OCI-LY7 (cell line): ENCODE data around the gene GNLY. TPM values are rescaled to one million over a fixed set of nuclear protein-coding genes. Genes with fewer than 3 reads are reported as not detected.
A peak's percentile ranks its signal among the peaks of the same experiment; 100 is the strongest.

ENCODE experiments used
- BruUV-seq: library from RNA; stranded (reverse); fragments of 400-500 nt; replicated peaks from 2 replicates; lab custom pipeline; 2021; lab: Mats Ljungman, UMichigan
- CTCF ChIA-PET: fragments of 300-600 bp; sonication (Branson Sonifier 250); formaldehyde crosslinking; loops from one replicate; lab custom pipeline; 2022; ENCODE audit warnings: antibody characterized with exemption; ENCODE audit not compliant: unreplicated experiment; lab: Charles Lee
- POLR2A ChIA-PET: fragments of 300-600 bp; sonication (Branson Sonifier 250); formaldehyde crosslinking; loops from one replicate; lab custom pipeline; 2022; ENCODE audit warnings: antibody characterized with exemption; lab: Charles Lee
- DNase-seq: peaks from one replicate; pipeline ENCODE4 v3.0.0-alpha.2; 2015; ENCODE audit warnings: low spot score
- H2AFZ ChIP-seq: fragments of 200-600 bp; sonication (generic), shearing (Covaris generic); 2 replicates; pipeline ENCODE4 v1.6.1; 2014; ENCODE audit warnings: mild to moderate bottlenecking, antibody characterized with exemption, low read length, moderate library complexity
- H3K27ac ChIP-seq: fragments of 200-600 bp; sonication (generic); 2 replicates; pipeline ENCODE4 v1.5.1; 2014; ENCODE audit warnings: mixed run types, low read depth, mild to moderate bottlenecking, moderate library complexity, low read length, inconsistent platforms; ENCODE audit not compliant: poor library complexity, severe bottlenecking
- H3K36me3 ChIP-seq: fragments of 200-600 bp; sonication (generic); 2 replicates; pipeline ENCODE4 v1.6.1; 2014; ENCODE audit warnings: mild to moderate bottlenecking, antibody characterized with exemption, low read length, moderate library complexity, mixed read lengths; ENCODE audit not compliant: insufficient read depth
- H3K4me1 ChIP-seq: fragments of 200-600 bp; sonication (generic); 2 replicates; pipeline ENCODE4 v1.5.1; 2014; ENCODE audit warnings: mild to moderate bottlenecking, low read length; ENCODE audit not compliant: insufficient read depth, poor library complexity, severe bottlenecking
- H3K4me2 ChIP-seq: fragments of 200-600 bp; sonication (generic); 2 replicates; pipeline ENCODE4 v1.6.1; 2014; ENCODE audit warnings: mild to moderate bottlenecking, low read length
- H3K4me3 ChIP-seq: fragments of 200-600 bp; sonication (generic); 2 replicates; pipeline ENCODE4 v1.5.1; 2014; ENCODE audit warnings: mild to moderate bottlenecking, low read depth, low read length; ENCODE audit not compliant: poor library complexity, severe bottlenecking
- H3K79me2 ChIP-seq: fragments of 200-600 bp; sonication (generic); 2 replicates; pipeline ENCODE4 v1.6.1; 2016; ENCODE audit warnings: low read depth, mild to moderate bottlenecking, low read length, moderate library complexity, mixed read lengths; ENCODE audit not compliant: insufficient read depth
- H3K9me2 ChIP-seq: fragments of 200-600 bp; sonication (generic); 2 replicates; pipeline ENCODE4 v1.6.1; 2016; ENCODE audit warnings: mild to moderate bottlenecking, low read length, mixed read lengths; ENCODE audit not compliant: insufficient read depth
- H3K9me3 ChIP-seq: fragments of 200-600 bp; sonication (generic); 2 replicates; pipeline ENCODE4 v1.6.1; 2014; ENCODE audit warnings: mild to moderate bottlenecking, mixed run types, low read length, mixed read lengths
- H4K20me1 ChIP-seq: fragments of 200-600 bp; sonication (generic); 2 replicates; pipeline ENCODE4 v1.6.1; 2014; ENCODE audit warnings: mild to moderate bottlenecking, antibody characterized with exemption, low read length, moderate library complexity, mixed read lengths; ENCODE audit not compliant: insufficient read depth
- CTCF ChIP-seq: fragments of 200-600 bp; sonication (generic); conservative IDR thresholded peaks from 2 replicates; pipeline ENCODE4 v1.5.1; 2014; ENCODE audit warnings: mild to moderate bottlenecking, antibody characterized with exemption, low read length, moderate library complexity, mixed read lengths
- EZH2phosphoT487 ChIP-seq: fragments of 200-600 bp; sonication (generic); IDR thresholded peaks from 2 replicates; pipeline ENCODE4 v1.6.1; 2018; ENCODE audit warnings: low read depth, borderline replicate concordance, mild to moderate bottlenecking, mixed run types, antibody characterized with exemption, low read length, moderate library complexity, mixed read lengths
- intact Hi-C: fragments of 100-400 bp; cut with micrococcal nuclease; formaldehyde crosslinking; loops from one replicate; pipeline ENCODE4 v1.10.0; 2022; ENCODE audit not compliant: unreplicated experiment
- total RNA-seq, 2 experiments: library from RNA; depleted of rRNA in 1 of 2; stranded (reverse); fragments of >200 nt in 1 of 2; shearing (Covaris generic) in 1 of 2; gene quantifications; 2 replicates each; pipeline ENCODE4 v1.2.3, GENCODE V29; 2014 to 2022

Gene GNLY
- total RNA-seq, 2 experiments from 2014 or later, result not detected

- ChIA-PET CTCF (no interaction called here), POLR2A (interaction anchor here (0.5 kb wide), 1 partner anchor 41 kb away, joined by 3 read pairs; no protein-coding TSS in a partner anchor)
- TF ChIP-seq EZH2phosphoT487, result no peak
- no peak for TF ChIP-seq CTCF
- H3K4me3 ChIP-seq, result no peak within 1 kb of the TSS
- DNase-seq, result no peak
- no peaks in the 10 kb centered on the region for H3K9me2 ChIP-seq
- H3K36me3 ChIP-seq, result no peaks in the 10 kb centered on the region
- H3K4me2 ChIP-seq, result no peak within 1 kb of the TSS
- BruUV-seq, result no TSS peak
- H3K4me1 ChIP-seq, result peaks cover 4% of the 10 kb centered on the region
- H3K9me3 ChIP-seq, result no peaks in the 10 kb centered on the region
- H3K27ac ChIP-seq, result no peak within 1 kb of the TSS
- H4K20me1 ChIP-seq, result no peaks in the 10 kb centered on the region
- intact Hi-C loops, result no loop called here
- H2AFZ ChIP-seq, result no peak within 1 kb of the TSS
- H3K79me2 ChIP-seq, result no peaks in the 10 kb centered on the region
Observed at GRCh38 chr2:85668009-85668856, 25.9 kb upstream of the GNLY start, which contains the start of gene SFTPB. Gene SFTPB, minus strand, starts transcription at chr2:85668199. Its CDS starts 16 bp downstream, at chr2:85668183.

GRCh38 chr2:85668857-85669142, 25.4 kb upstream of the GNLY start:
- DNase-seq, result no peak
- H2AFZ ChIP-seq, result no peak overlapping the region
- no peak overlapping the region for H3K27ac ChIP-seq
- no peaks in the 10 kb centered on the region for H3K9me3 ChIP-seq
- ChIA-PET CTCF (no interaction called here), POLR2A (interaction anchor here (0.5 kb wide), 1 partner anchor 41 kb away, joined by 3 read pairs; no protein-coding TSS in a partner anchor)
- no peak overlapping the region for H3K4me2 ChIP-seq
- no peaks in the 10 kb centered on the region for H3K36me3 ChIP-seq
- no peaks in the 10 kb centered on the region for H3K79me2 ChIP-seq
- H3K4me3 ChIP-seq, result no peak overlapping the region
- BruUV-seq, result no TSS peak
- intact Hi-C loops, result no loop called here
- no peaks in the 10 kb centered on the region for H4K20me1 ChIP-seq
- H3K4me1 ChIP-seq, result peaks cover 4% of the 10 kb centered on the region
- TF ChIP-seq CTCF (no peak), EZH2phosphoT487 (no peak)
- H3K9me2 ChIP-seq, result no peaks in the 10 kb centered on the region

- CTCF ChIA-PET, result interaction anchor here (0.5 kb wide), 1 partner anchor 232 kb away, joined by 5 read pairs; no protein-coding TSS in a partner anchor
- peak; percentile 11 for DNase-seq
Observed at GRCh38 chr2:85669549-85669948, 24.6 kb upstream of the GNLY start.

More at GRCh38 chr2:85669549-85669948, 24.6 kb upstream of the GNLY start:
- Histone ChIP-seq H3K79me2 (no peaks in the 10 kb centered on the region), H3K9me2 (no peaks in the 10 kb centered on the region), H3K4me2 (no peak overlapping the region), H4K20me1 (no peaks in the 10 kb centered on the region), H3K27ac (no peak overlapping the region), H2AFZ (no peak overlapping the region), H3K9me3 (no peaks in the 10 kb centered on the region), H3K4me1 (peaks cover 4% of the 10 kb centered on the region), H3K36me3 (no peaks in the 10 kb centered on the region), H3K4me3 (no peak overlapping the region)
- intact Hi-C loops, result no loop called here
- POLR2A ChIA-PET, result interaction anchor here (0.7 kb wide), 2 partner anchors 79 to 1138 kb away, joined by 3 to 4 read pairs; no protein-coding TSS in a partner anchor
- TF ChIP-seq CTCF, result no peak
- BruUV-seq, result no TSS peak
